ENCODE results near the gene S100A16. TPM values are rescaled to one million over a fixed set of nuclear protein-coding genes. Genes with fewer than 3 reads are reported as not detected.
"Not testable (repeated sequence)": the region's sequence is repeated elsewhere in the genome, so short reads cannot be mapped to it uniquely, and the experiment has no call there.

S100A16 gene
- polyA plus RNA-seq, 6 donors from 2014 or later = not detected

- peaks cover 22 to 34% of the 10 kb centered on the region in 2 donors for H3K36me3 Mint-ChIP-seq
- DNase-seq = no peak
- H3K9me3 Mint-ChIP-seq = no peaks in the 10 kb centered on the region
- H3K27ac Mint-ChIP-seq = peak overlapping the region in 5 of 6 donors; percentile 37 to 96 (median 73)
- H3K27me3 Mint-ChIP-seq = no peaks in the 10 kb centered on the region
- H3K4me3 Mint-ChIP-seq = no peak overlapping the region
- H3K4me1 Mint-ChIP-seq = peaks cover 26 to 31% (median 30%) of the 10 kb centered on the region in 3 donors
- ATAC-seq (ENCODE audit: low read depth in 2 of 2) = no peak
Measured at GRCh38 chr1:153647346-153647714, 34.4 kb upstream of the S100A16 start.

GRCh38 chr1:153646672-153647345, 33.9 kb upstream of the S100A16 start:
- Mint-ChIP-seq H3K4me1 (peaks cover 26 to 34% (median 31%) of the 10 kb centered on the region in 3 donors), H3K27ac (peak overlapping the region in 3 of 6 donors; percentile 71 to 74 (median 73)), H3K4me3 (no peak overlapping the region), H3K36me3 (peaks cover 22 to 38% of the 10 kb centered on the region in 2 donors), H3K9me3 (no peaks in the 10 kb centered on the region), H3K27me3 (no peaks in the 10 kb centered on the region)
- DNase-seq = no peak
- ATAC-seq (ENCODE audit: low read depth in 2 of 2) = no peak

- Mint-ChIP-seq H3K36me3 (peaks cover 22 to 48% of the 10 kb centered on the region in 2 donors), H3K4me1 (peaks cover 22 to 33% (median 31%) of the 10 kb centered on the region in 3 donors), H3K27ac (peak overlapping the region in 2 of 6 donors; percentile 18 to 37), H3K27me3 (no peaks in the 10 kb centered on the region), H3K4me3 (no peak overlapping the region), H3K9me3 (no peaks in the 10 kb centered on the region)
- ATAC-seq (ENCODE audit: low read depth in 2 of 2) (no peak), DNase-seq (no peak)
Measured at GRCh38 chr1:153643816-153644215, 30.9 kb upstream of the S100A16 start.

GRCh38 chr1:153643100-153643499, 30.2 kb upstream of the S100A16 start:
- no peaks in the 10 kb centered on the region for H3K9me3 Mint-ChIP-seq
- ATAC-seq (ENCODE audit: low read depth in 2 of 2) (no peak), DNase-seq (no peak)
- peaks cover 22 to 33% (median 31%) of the 10 kb centered on the region in 3 donors for H3K4me1 Mint-ChIP-seq
- H3K4me3 Mint-ChIP-seq = no peak overlapping the region
- H3K27ac Mint-ChIP-seq = peak overlapping the region in 3 of 6 donors; percentile 37 to 57 (median 44)
- H3K27me3 Mint-ChIP-seq = no peaks in the 10 kb centered on the region
- peaks cover 24 to 48% of the 10 kb centered on the region in 2 donors for H3K36me3 Mint-ChIP-seq

GRCh38 chr1:153642161-153642560, 29.2 kb upstream of the S100A16 start:
- H3K4me3 Mint-ChIP-seq = no peak overlapping the region
- ATAC-seq (ENCODE audit: low read depth in 2 of 2) (no peak), DNase-seq (no peak)
- peaks cover 32 to 53% of the 10 kb centered on the region in 2 donors for H3K36me3 Mint-ChIP-seq
- H3K9me3 Mint-ChIP-seq = no peaks in the 10 kb centered on the region
- H3K4me1 Mint-ChIP-seq = peaks cover 24 to 41% (median 35%) of the 10 kb centered on the region in 3 donors
- H3K27ac Mint-ChIP-seq = peak overlapping the region in 1 of 6 donors; percentile 63
- H3K27me3 Mint-ChIP-seq = no peaks in the 10 kb centered on the region

GRCh38 chr1:153640861-153641260, 27.9 kb upstream of the S100A16 start:
- Mint-ChIP-seq H3K36me3 (peaks cover 36 to 54% of the 10 kb centered on the region in 2 donors), H3K9me3 (no peaks in the 10 kb centered on the region), H3K27ac (peak overlapping the region in 1 of 6 donors; percentile 47), H3K27me3 (no peaks in the 10 kb centered on the region), H3K4me1 (peaks cover 25 to 46% (median 40%) of the 10 kb centered on the region in 3 donors), H3K4me3 (no peak overlapping the region)
- ATAC-seq (ENCODE audit: low read depth in 2 of 2) (no peak), DNase-seq (no peak)

- DNase-seq; H3K4me3 Mint-ChIP-seq; ATAC-seq (ENCODE audit: low read depth in 2 of 2); H3K27me3 Mint-ChIP-seq; H3K9me3 Mint-ChIP-seq: not testable (repeated sequence)
- Mint-ChIP-seq H3K36me3 (peaks cover 29 to 48% of the 10 kb centered on the region in 2 donors), H3K27ac (peak overlapping the region in 2 of 6 donors; percentile 47 to 53), H3K4me1 (peaks cover 21 to 43% (median 39%) of the 10 kb centered on the region in 3 donors)
Measured at GRCh38 chr1:153640213-153640612, 27.3 kb upstream of the S100A16 start.

- Mint-ChIP-seq H3K27ac (peak overlapping the region in 1 of 6 donors; percentile 42), H3K4me3 (no peak overlapping the region), H3K27me3 (no peaks in the 10 kb centered on the region), H3K36me3 (peaks cover 27 to 39% of the 10 kb centered on the region in 2 donors), H3K9me3 (no peaks in the 10 kb centered on the region), H3K4me1 (peaks cover 24 to 43% (median 42%) of the 10 kb centered on the region in 3 donors)
- DNase-seq (no peak), ATAC-seq (ENCODE audit: low read depth in 2 of 2) (no peak)
Measured at GRCh38 chr1:153639280-153639679, 26.3 kb upstream of the S100A16 start.

- peaks cover 27 to 29% of the 10 kb centered on the region in 2 donors for H3K36me3 Mint-ChIP-seq
- DNase-seq (no peak), ATAC-seq (ENCODE audit: low read depth in 2 of 2) (no peak)
- H3K27ac Mint-ChIP-seq = peak overlapping the region in 3 of 6 donors; percentile 27 to 92 (median 39)
- H3K4me3 Mint-ChIP-seq = peak overlapping the region in 1 of 8 donors; percentile 79
- peaks cover 0 to 1% (median 0%) of the 10 kb centered on the region in 7 donors for H3K9me3 Mint-ChIP-seq
- no peaks in the 10 kb centered on the region for H3K27me3 Mint-ChIP-seq
- peaks cover 29 to 47% (median 39%) of the 10 kb centered on the region in 3 donors for H3K4me1 Mint-ChIP-seq
Measured at GRCh38 chr1:153638261-153638660, 25.3 kb upstream of the S100A16 start.

GRCh38 chr1:153636312-153636711, 23.4 kb upstream of the S100A16 start:
- peak overlapping the region in 7 of 8 donors; percentile 44 to 100 (median 75) for H3K4me3 Mint-ChIP-seq
- DNase-seq = no peak
- ATAC-seq (ENCODE audit: low read depth in 2 of 2) = no peak
- H3K36me3 Mint-ChIP-seq = peaks cover 16 to 21% of the 10 kb centered on the region in 2 donors
- H3K9me3 Mint-ChIP-seq = peaks cover 0 to 5% (median 0%) of the 10 kb centered on the region in 7 donors
- H3K4me1 Mint-ChIP-seq = peaks cover 36 to 44% (median 41%) of the 10 kb centered on the region in 3 donors
- no peaks in the 10 kb centered on the region for H3K27me3 Mint-ChIP-seq
- H3K27ac Mint-ChIP-seq = peak overlapping the region in 2 of 6 donors; percentile 39 to 53

- no peaks in the 10 kb centered on the region for H3K27me3 Mint-ChIP-seq
- peaks cover 0 to 5% (median 0%) of the 10 kb centered on the region in 7 donors for H3K9me3 Mint-ChIP-seq
- H3K4me1 Mint-ChIP-seq = peaks cover 36 to 41% (median 38%) of the 10 kb centered on the region in 3 donors
- H3K27ac Mint-ChIP-seq = peak overlapping the region in 5 of 6 donors; percentile 9 to 78 (median 41)
- H3K4me3 Mint-ChIP-seq = peak overlapping the region; percentile 44 to 100 (median 72)
- DNase-seq (no peak), ATAC-seq (ENCODE audit: low read depth in 2 of 2) (no peak)
- H3K36me3 Mint-ChIP-seq = peaks cover 11 to 21% of the 10 kb centered on the region in 2 donors
Measured at GRCh38 chr1:153635872-153636271, 22.9 kb upstream of the S100A16 start.

GRCh38 chr1:153633754-153634665, 21.1 kb upstream of the S100A16 start, which contains the start of gene CHTOP:
Gene CHTOP (plus strand): TSS chr1:153634066. CDS start chr1:153636589, 2,523 bp downstream.
- no peaks in the 10 kb centered on the region for H3K27me3 Mint-ChIP-seq
- peaks cover 11 to 21% of the 10 kb centered on the region in 2 donors for H3K36me3 Mint-ChIP-seq
- H3K4me1 Mint-ChIP-seq = peaks cover 39 to 48% (median 43%) of the 10 kb centered on the region in 3 donors
- peak within 1 kb of the TSS; percentile 94 to 100 (median 99) for H3K4me3 Mint-ChIP-seq
- peak; percentile 97 for DNase-seq
- H3K9me3 Mint-ChIP-seq = peaks cover 0 to 5% (median 0%) of the 10 kb centered on the region in 7 donors
- peak; percentile 84 to 85 for ATAC-seq (ENCODE audit: low read depth in 2 of 2)
- peak within 1 kb of the TSS; percentile 100 for H3K27ac Mint-ChIP-seq

GRCh38 chr1:153633161-153633753, 20.3 kb upstream of the S100A16 start:
- H3K27ac Mint-ChIP-seq = peak overlapping the region; percentile 100
- peaks cover 0 to 5% (median 0%) of the 10 kb centered on the region in 7 donors for H3K9me3 Mint-ChIP-seq
- H3K4me1 Mint-ChIP-seq = peaks cover 47 to 56% (median 50%) of the 10 kb centered on the region in 3 donors
- ATAC-seq (ENCODE audit: low read depth in 2 of 2) (no peak), DNase-seq (no peak)
- peak overlapping the region; percentile 94 to 100 (median 99) for H3K4me3 Mint-ChIP-seq
- H3K36me3 Mint-ChIP-seq = peaks cover 11 to 21% of the 10 kb centered on the region in 2 donors
- no peaks in the 10 kb centered on the region for H3K27me3 Mint-ChIP-seq
